Stimulated activated CD8-positive, alpha-beta memory T cell treated with anti-CD3 and anti-CD28 coated beads, Interleukin-2, amount 100 ng/mL, for 1 hour (primary cell): ENCODE results near the gene CNTN4.

Source experiments
- DNase-seq, 2 donors: peaks; one replicate each; pipeline ENCODE4 v3.0.0-alpha.2; 2020; ENCODE audit warnings: low read depth in 2 of 2

CNTN4 gene

GRCh38 chr3:2680236-2680635, 581.6 kb downstream of the CNTN4 start:
- no peak for DNase-seq

- no peak for DNase-seq
Measured at GRCh38 chr3:2684046-2684445, 585.4 kb downstream of the CNTN4 start.

DNA sequence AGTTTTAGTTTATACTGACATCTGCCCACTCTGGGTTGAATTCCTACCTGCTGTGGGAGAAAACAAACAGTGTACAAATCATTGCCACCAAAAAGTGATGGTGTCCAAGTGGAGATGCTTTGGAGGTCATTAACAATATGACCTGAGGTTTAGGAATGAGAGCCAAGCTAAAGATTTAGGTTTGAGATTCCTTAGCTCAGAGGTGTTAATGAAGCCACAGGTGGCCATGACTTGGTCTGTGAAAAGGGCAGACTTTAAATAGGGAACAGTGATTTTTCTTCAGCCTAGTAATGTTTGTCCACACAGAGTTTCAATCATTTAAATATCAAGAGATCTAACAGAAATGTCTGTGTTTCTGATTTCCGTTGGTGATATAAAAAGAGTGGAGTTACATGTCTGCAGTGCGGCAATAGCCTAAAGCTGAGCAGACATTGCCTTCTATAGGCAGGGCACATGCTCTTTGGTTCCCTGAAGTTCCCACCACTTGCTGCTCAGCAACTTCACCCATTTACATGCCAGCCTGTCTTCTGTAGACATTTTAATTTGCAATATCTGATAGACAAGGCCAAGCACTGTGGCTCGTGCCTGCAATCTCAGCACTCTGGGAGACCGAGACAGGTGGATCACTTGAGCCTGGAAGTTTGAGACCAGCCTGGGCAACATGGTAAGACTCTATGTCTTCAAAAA, 588.3 kb downstream of the CNTN4 start:
- DNase-seq: no peak

- DNase-seq: no peak
Measured at GRCh38 chr3:2697589-2697988, 598.9 kb downstream of the CNTN4 start.

DNA sequence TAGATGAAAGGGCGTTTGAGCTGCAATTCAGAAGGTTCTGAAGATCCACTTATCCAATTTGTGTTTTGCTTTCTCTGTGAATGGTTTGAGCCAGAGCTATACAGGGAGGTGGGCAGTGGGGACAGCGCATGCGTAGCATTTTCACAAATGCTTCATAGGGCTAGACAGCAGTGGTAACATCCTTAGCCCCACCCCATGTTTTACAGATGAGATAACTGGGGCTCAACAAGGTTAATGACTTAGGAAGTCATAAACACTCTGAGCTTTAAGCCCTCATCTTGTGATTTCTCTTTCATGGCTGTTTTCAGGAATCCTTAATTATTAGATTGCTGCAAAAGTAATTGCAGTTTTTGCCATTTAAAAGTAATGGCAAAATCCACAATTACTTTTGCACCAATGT, 602.8 kb downstream of the CNTN4 start:
- no peak for DNase-seq

DNA sequence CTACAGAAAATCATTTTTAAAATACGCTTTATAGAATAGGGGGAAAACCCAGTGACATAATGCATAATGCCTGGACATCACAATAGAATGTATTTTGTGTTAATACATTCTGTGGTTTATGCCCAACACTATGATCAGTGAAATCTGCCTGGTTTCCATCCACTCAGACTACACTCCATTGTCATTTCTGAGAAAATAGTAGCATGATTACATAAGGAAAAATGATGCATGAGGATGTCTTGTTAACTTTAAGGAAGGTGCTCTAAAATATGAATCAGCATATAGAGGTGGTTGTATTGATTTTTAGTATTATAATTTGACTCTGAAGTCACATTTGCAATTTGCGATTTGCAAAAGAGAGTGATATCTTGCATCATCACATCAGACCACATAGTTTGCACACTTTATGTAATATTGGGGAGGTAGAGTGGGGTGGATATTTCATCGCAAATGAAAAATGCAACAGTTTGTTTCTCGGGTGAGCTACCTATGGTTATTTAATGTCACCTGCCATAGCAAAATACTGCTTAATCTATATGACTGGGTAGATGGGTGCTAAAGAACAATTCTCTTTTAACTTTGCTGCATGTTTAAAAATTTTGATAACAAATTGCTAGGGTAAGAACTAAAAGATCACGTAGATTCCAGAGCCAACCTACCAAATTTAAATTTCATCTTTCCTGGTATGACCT, 607.6 kb downstream of the CNTN4 start:
- no peak for DNase-seq

GRCh38 chr3:2706836-2707210, 608.2 kb downstream of the CNTN4 start:
- DNase-seq: no peak

GRCh38 chr3:2711081-2711480, 612.4 kb downstream of the CNTN4 start:
- no peak for DNase-seq

DNA sequence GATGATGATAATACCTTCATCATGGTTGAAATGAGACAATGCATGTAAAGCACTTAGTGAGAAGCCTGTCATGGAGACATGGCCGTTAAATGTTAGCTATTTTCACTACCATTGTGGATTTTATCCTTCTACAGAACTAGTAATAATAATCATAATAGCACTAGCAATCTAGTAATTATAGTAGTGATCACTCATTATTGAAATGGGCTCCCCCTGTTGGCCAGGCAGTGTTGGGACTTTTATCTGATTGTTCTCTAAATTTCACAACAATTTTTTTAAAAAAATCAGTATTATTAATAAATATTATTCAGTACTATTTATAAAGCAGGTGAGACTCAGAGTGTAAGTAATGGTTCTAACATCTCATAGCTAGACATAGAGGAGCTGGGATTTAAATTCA, 615.3 kb downstream of the CNTN4 start:
- DNase-seq: no peak

- DNase-seq: no peak
Measured at GRCh38 chr3:2714834-2715233, 616.2 kb downstream of the CNTN4 start.

DNA sequence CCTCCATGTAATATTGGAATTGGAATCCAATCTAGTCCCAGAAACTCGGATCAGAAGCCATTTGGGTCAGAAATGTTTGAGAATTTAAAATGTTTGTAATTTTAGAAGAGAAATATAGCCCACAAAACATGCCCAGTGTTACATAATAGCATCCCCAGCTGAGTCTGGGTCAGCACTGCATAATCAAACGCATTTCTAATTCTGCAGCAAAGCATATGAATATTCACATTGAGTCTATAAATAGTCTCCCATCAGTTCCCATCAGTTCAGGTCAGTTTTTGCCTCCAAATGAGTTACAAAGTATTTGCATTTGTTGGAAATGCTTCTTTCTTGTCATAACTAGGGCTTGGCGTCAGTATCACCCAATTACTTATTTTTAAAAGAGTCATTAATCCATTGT, 628.4 kb downstream of the CNTN4 start:
- DNase-seq: no peak

DNA sequence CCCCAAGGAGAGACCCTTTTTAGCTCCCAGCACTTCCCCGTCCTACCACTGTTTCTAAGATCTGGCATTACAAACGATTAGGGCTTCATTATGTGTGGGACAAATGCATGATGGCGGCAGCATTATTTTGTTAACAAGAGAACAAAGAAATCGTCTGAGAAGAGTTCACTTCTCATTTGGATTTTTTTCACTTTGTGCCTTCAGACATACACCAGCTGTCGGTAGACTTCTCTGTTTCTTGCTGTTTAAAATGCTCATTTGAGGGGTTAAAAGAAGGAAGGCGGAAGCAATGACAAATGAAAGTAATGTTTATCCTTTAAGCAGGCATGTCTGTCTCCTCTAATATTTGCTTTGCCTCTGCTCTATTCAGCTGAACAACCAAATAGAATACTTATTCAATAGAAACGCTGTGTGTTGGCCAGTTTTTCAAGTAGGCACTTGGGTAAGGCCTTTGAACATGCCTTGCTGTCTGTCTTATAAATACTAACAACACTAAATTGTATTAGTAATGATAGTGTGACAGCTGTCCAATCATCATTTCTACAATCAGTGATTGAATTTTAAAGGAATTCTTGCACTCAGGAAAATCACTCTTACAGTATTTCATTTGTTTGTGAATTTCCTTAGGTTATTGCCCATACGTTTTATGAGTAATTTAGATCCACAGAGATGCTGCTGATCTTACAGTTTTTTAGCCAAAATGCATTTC, 629.1 kb downstream of the CNTN4 start:
- DNase-seq: no peak

DNA sequence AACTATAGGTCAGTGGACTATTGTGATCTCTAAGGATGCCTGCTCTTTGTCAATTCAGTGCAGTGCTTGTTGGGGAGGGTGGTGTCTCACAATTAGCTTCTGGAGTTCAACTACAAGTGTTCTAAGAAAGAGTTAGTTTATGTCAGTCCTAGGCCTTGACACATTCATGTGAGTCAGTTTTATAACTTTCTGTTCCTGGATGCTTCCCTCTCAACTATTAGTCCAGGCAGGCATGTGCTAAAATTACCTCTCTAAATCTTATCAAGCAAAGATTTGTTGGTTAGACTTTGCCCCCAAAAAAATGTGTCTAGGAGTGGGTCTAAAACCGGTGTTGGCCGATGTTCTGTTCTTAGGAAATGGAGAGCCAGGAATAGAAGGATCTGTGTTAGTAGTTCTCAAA, 633.2 kb downstream of the CNTN4 start:
- DNase-seq: no peak

DNA sequence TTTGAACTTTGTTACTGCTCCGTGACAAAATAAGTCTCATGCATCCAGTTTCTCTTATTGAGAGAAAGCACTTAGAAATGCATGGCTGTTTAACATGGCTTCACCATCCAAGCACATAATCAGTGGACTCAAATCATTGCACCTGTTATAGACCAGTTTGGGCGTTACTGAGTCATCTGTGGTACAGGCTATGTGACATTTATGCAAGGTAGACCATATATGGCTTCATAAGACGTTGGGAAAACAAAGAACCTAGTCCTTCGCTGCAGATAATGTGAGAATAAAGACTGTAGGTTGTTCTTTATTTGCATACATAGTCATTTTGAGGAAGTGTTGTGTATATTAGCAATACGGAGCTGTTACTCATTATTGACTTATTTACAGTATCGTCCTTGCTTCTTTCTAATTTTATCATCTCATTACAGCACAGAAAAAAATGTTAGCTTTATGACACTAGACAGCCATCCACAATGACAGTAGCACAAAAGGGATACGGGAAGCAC, 636.8 kb downstream of the CNTN4 start:
- DNase-seq: no peak

GRCh38 chr3:2741516-2741915, 642.9 kb downstream of the CNTN4 start:
- DNase-seq: no peak

GRCh38 chr3:2765002-2765579, 666.4 kb downstream of the CNTN4 start:
- DNase-seq: no peak

DNA sequence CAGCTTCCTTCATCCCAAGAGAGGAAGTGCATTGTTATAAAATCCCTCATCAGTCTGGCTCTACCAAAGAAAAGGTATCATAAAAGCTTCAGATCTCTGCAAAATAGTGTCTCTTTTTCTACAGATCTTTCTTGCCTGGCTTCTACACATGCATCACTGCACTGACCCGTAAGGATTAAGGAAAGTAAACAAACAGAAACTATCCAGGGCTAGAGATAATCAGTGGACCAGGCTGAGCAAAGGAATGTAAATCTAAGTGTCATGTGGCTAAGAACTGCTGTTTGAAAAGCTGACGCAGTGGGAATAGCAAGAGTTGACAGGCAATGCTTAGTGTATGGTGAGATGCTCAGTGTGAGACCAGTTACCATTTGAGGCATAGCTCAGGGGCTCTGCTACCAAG, 671.8 kb downstream of the CNTN4 start:
- no peak for DNase-seq

DNA sequence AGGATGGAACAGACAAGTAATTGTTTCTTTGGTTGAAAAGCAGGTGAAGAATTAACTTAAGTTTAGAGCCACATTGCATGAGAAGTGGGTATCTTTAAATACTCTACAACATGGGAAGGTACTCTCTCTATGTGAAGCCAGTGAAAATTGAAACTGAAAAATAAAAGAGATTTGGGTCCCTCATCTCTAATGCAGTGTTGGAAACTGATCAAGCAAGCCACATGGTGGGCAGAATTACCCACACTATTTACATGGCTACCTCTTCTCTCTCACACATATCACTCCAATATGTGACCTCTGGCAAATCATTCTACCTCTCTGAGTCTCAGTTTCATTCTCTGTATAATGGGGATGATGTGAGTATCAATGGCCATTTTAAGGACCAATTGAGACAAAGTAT, 672.5 kb downstream of the CNTN4 start:
- DNase-seq: no peak

DNA sequence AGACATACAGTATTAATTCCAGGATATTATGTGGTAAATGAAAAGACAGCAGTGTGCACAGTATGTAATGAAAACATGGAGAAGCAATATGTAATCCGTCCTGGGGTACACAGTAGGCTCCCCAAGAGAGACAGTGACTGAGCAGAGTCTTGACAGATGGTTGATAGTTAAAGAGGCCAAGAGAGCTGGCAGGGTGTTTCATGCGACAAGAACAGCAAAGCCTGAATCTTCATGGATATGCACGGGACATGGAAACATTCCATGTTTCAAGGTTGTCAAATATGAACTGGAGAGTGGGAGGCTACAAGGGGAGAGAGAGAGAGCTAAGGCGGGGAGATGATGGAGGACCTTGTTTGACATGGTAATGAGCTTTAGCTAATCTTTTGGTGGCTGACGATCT, 673.1 kb downstream of the CNTN4 start:
- no peak for DNase-seq

- no peak for DNase-seq
Measured at GRCh38 chr3:2772803-2773202, 674.1 kb downstream of the CNTN4 start.

DNA sequence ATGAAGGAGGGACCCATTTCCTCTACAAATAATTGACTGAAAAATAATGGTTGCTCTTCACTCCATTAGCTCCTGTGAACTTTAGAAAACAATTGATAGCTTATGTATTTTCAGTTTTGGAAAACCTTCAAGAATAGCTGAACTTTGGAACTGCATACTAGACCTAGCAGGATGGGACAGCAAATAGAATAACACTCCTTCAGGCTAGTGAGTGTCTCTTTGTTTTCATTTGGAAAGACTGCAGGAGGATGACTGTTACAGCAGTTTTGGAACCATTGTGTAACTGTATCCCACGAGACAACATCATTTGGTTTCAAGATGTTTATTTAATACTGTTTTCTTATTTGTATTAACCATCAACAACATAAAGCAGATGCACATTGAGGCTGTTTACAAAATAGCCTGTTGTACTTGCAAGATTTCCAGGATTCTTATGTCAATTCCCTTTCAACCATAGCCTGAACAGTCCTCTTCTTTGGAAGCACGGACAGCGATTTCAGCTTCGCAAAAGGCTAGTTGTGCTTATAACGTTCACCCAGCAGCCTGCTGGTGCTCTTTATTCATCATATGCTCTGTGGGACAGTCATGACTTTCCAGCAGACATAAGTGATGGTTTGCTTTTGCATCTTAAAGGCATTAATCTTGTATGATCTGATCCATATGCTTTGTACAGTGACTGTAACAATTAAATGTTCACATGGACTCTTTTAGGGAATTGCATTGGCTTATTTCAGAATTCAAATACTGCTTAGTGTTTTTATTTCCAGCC, 676.0 kb downstream of the CNTN4 start:
- no peak for DNase-seq

DNA sequence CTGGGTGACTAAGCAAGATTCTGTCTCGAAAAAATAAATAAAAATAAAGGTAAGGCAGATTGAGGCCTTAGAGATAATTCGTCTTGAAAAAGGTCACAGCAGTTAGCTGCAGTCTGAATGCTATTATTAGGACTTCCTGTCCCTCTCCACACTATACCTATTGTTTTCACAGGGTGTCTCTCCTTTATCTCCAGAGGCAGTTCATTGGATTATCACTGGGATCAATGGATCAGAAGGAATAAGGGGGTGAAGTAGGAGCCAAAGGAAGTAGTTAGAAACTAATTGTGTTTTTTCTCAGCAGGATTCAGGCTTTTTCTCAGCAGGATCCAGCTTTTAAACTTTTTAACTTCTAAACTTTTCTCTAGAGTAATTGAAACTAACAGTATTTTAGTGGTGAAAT, 684.6 kb downstream of the CNTN4 start:
- no peak for DNase-seq
